ENCODE measurements around the gene OVOL3.
A peak's percentile ranks its signal among the peaks of the same experiment; 100 is the strongest.
"Not testable (repeated sequence)": the region's sequence is repeated elsewhere in the genome, so short reads cannot be mapped to it uniquely, and the experiment has no call there.

Gene OVOL3

DNA sequence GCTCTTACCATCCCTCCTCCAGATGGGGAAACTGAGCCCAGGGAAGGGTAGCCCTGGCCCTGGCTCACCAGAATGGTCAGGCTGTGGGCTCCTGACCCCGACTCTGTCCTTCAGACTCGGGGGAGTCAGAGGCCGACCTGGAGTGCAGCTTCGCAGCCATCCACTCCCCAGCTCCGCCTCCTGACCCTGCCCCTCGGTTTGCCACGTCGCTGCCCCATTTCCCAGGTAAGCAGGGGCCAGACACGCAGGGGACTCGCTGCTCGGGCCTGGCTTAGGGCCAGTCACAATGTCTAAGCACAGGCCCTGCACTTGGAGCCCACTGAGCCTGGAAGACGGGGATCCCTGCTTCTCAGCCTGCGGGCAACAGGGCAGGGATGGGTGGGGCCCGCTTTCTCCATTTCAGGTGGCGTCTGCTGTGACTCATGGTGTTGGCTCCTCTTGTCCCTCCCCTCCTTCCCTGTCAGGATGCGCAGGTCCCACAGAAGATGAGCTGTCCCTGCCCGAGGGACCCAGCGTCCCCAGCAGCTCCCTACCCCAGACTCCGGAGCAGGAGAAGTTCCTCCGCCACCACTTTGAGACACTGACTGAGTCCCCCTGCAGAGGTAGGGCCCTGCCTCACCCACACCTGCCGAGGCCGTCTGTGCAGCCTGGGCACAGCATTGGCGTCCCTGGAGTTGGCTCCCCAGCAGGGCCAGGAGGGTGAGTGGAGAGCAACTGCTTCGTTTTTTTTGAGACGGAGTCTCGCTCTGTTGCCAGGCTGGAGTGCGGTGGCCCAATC is 9.2 kb upstream of the OVOL3 start:
- DNase-seq: no peak

DNA sequence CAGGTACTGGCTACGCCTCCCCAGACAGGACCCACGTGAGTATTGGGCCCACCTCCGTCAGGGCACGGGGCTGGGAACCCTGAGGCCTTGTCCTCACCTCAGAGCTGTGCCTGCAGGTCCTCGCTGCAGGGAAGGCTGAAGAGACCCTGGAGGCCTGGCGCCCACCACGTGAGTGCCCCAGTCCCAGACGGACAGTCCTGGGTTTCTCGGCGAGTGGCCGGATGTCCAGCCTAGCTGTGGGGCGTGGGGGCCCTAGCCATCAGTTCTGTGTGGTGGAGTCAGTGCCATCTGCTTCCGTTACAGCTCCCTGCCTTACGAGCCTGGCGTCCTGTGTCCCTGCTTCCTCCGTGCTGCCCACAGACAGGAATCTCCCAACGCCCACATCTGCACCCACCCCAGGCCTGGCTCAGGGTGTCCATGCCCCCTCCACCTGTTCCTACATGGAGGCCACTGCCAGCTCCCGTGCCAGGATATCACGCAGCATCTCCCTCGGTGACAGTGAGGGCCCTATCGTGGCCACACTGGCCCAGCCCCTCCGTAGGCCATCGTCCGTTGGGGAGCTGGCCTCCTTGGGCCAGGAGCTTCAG is 7.8 kb upstream of the OVOL3 start:
- DNase-seq: no peak

DNA sequence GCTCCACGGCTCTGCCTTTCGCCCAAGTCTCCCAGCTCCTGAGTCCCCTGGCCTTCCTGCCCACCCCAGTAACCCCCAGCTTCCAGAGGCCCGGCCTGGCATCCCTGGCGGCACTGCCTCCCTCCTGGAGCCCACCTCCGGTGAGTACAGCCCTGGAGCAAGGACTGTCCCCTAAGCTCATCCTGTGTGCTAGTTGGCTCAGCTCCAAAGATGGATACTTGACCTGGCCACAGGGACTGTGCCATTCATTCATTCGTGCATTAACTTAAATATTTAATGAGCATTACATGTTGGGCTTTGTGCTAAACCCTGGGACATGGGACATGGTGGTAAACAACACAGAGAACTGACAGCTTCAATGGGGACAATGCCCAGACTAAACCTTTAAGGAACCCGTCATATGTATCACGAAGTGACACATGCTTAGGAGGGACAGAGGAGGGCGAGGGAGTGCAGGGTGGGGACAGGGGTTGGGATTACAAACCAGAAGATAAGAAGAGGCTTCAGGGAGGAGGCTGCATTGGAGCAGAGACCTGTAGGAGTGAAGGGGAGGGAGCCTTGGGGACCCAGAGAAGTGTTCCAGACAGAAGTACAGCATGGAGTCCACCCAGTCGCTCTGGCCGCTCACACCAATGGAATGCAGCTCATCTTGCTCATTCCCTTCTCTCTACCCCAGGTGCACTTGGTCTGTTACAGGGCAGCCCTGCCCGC is 6.9 kb upstream of the OVOL3 start:
- no peak for DNase-seq

DNA sequence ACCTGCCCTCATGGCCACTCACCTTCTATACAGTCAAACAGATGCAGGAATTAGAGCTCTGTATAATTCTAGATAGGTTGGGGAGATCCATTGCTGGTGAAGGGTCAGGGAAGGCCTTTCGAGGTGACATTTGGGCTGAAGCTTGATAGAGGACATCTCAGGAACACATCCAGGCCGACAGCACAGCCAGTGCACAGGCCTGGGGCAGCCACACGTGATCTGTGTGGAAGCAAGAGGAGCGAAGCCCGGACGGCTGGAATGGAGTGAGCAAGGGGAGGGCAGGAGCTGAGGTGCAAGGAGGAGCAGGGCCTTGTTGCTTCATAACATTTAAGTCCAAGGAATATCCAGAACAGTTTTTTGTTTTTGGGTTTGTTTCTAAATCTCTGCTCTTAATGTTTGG is 4.5 kb upstream of the OVOL3 start:
- DNase-seq: no peak

DNA sequence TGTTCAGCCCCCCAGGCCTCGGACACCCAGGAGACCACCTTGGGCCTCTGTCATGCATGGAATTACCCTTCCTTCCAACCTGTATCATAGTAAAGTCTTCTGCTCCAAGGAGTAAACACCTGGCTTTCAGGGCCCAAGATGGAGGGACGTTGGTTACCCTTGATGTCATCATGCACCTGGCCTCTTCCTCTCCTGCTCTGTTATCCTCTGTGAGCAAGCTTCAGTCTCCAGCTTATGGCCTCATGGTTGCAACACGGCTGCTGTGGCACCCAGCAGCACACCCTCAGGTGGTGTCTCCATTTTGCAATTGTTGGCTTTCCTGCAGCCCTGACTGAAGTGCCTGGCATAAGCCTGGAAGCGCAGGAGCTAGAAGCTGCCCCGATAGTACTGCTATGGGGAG is 4.0 kb upstream of the OVOL3 start:
- DNase-seq: no peak

DNA sequence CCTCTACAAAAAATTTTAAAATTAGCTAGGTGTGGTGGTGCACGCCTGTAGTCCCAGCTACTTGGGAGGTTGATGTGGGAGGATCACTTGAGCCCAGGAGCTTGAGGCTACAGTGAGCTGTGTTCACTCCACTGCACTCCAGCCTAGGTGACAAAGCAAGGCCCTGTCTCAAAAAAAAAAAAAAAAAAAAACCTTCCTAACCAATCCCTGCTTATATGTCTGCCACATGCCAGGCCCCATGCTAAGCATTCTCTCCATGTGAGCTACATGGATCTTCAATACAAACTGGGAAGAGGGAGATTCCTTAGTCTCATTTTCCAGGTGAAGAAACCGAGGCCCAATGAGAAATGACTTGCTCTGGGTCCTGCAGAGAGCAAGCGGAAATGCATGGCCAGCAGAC is 2.3 kb upstream of the OVOL3 start:
- DNase-seq: no peak

DNA sequence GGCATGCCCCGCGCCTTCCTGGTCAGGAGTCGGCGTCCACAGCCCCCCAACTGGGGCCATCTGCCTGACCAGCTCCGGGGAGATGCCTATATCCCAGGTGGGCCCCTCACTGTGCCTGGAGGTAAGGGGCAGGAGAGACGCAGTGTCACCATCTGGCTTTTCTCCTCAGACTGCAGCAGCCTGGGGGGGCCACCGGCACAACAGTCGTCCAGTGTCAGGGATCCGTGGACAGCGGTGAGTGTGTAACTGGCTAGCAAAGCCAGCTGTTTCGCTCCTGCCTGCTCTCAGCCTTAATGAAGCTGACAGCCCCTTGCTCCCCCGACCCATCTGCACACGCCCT is 227 bp downstream of the OVOL3 start:
- no peak for DNase-seq

DNA sequence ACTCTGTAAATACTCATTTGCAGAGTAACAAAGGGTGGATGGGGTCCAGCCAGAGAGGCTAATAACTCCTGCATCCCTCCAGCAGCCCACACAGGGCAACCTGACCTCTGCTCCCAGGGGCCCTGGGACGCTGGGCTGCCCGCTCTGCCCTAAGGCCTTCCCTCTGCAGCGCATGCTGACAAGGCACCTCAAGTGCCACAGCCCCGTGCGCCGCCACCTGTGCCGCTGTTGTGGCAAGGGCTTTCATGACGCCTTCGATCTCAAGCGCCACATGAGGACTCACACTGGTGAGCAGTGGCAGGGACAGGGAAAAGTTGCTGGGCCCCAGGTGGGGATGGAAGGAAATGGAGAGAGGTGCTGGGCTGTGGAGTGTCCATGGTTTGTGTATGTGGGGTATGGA is 1.7 kb downstream of the OVOL3 start:
- DNase-seq: no peak

DNA sequence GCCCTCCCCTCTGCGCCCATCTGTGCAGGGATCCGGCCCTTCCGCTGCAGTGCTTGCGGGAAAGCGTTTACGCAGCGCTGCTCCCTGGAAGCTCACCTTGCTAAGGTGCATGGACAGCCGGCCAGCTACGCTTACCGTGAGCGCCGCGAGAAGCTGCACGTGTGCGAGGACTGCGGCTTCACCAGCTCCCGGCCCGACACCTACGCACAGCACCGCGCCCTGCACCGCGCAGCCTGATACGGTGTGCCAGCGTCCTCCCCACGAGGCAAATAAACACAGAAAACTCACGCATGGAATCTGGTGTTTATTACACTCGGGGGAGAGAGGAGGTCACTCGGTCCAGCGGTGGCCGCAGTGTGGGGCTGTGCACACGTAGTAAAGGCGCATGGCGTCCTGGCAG is 2.5 kb downstream of the OVOL3 start:
- DNase-seq: no peak

DNA sequence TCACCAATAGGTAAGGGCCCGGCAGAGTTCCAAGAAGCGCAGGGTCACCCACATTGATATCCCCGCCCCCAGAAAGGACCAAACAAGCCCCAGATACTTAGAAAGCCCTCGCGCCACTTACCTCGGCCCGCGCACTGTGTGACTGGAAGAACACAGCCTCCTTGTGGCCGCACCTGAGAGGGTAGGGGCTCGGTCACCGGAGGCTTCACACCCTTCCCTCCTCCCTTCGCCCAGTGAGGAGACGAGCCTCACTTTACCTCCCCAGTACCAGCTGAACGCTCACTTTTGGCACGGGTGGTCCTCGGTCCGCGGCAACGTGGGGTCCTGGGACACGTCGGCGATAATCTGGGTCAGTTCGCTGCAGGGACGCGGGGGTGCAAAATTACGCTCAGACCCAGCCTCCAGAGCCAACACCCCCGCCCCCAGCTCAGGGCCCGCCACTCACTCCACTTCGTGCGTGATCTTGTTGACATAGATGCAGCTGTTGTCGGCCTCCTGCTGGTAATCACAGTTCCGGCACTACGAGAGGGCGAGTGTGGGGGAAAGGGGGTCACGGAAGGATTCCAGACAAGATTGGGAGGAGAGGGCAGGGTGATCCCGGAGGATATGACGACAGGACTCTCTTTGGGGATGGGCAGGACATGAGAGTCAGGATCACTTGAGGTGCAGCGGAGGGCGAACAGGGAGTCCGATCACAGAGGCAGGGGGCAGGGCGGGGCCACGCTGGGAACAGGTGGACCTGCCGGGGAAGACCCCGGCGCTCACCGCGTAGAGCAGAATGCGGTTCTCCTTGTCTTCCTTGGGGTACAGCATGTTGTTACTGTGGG is 3.2 kb downstream of the OVOL3 start:
- peak; percentile 42 for DNase-seq

DNA sequence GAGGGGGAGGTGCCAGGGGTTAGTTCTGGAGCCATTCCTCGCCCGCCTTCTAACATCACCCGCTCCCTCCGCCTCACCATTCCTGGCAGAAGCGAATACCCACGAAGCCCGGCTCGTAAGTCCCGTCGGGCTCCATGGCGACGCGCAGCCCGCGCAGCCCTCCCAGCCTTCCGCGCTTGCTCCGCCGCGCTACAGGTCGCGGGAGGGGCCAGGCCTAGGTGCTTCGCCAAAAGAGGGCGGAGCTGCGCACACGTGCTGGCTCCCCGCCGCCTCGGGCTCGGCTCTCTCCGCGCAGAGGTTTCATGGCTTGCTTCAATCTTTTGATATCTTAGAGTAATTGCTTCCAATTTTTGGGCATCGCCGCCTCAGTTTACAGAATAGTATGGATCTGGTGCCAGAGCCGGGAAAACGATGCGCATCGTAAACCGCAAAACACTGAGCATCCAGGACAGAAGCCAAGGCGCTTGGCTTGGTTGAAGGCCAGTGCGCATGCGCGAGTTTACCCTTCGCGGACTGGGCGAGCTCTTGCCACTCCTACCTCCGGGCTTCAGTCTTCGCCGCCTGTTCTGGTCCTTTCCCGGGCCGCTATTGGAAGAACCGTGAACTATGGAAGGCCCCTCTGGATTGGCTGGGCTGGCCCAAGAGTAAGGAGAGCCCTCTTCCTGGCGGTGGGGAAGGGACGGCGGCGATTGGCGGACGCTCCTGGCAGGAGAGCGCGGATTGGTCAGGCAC is 3.9 kb downstream of the OVOL3 start, which contains the start of gene POLR2I:
Gene POLR2I (minus strand): TSS at position 155 of the 732 bp plus-strand sequence. CDS start 19 bp downstream, at position 136.
- DNase-seq: peak; percentile 100

DNA sequence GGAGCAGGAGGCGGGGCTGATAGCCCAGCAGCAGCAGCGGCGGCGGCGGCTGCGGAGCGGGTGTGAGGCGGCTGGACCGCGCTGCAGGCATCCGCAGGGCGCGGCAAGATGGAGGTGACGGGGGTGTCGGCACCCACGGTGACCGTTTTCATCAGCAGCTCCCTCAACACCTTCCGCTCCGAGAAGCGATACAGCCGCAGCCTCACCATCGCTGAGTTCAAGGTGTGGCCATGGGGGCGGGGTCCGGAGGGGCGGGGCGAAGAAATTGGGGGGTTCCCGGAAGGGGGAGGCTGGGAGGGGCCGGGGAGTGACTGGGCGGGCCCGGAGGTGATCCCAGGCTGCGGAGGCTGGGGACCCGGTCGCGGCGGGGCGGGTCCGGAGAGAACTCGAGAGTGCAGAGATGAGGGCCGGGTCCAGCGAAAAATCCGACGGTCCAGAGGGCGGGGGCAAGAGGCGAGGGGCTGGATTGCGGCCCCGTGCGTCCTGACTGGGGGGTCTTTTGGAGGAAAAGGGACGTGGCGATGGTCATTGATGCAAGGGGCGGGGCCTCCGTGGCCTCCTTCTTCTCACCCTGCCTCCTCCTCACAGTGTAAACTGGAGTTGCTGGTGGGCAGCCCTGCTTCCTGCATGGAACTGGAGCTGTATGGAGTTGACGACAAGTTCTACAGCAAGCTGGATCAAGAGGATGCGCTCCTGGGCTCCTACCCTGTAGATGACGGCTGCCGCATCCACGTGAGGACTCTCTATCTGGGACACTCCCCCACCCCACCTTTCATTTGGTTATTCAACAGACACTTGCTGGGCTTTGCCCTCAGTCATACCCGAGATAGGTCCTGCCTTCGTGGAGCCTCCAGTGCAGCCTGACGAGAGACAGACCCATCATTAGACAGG is 4.8 kb downstream of the OVOL3 start, which contains the start of gene TBCB:
Gene TBCB (plus strand): TSS at position 16 of the 891 bp plus-strand sequence. CDS start 93 bp downstream, at position 109.
- DNase-seq: peak; percentile 49

DNA sequence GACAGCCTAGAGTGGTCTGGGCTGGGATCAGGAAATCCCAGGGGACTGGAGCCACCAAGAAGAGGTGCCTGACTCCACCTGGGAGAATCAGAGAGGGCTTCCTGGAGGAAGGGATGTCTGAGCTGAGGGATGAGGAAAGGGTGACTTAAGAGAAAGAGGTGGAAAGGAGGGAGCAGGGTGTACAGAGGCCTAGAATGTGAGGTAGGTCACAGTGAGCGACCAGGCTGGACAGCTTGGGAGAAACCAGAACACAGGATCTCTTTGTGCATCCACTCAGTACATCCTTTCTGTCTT is 5.3 kb downstream of the OVOL3 start:
- DNase-seq: no peak

DNA sequence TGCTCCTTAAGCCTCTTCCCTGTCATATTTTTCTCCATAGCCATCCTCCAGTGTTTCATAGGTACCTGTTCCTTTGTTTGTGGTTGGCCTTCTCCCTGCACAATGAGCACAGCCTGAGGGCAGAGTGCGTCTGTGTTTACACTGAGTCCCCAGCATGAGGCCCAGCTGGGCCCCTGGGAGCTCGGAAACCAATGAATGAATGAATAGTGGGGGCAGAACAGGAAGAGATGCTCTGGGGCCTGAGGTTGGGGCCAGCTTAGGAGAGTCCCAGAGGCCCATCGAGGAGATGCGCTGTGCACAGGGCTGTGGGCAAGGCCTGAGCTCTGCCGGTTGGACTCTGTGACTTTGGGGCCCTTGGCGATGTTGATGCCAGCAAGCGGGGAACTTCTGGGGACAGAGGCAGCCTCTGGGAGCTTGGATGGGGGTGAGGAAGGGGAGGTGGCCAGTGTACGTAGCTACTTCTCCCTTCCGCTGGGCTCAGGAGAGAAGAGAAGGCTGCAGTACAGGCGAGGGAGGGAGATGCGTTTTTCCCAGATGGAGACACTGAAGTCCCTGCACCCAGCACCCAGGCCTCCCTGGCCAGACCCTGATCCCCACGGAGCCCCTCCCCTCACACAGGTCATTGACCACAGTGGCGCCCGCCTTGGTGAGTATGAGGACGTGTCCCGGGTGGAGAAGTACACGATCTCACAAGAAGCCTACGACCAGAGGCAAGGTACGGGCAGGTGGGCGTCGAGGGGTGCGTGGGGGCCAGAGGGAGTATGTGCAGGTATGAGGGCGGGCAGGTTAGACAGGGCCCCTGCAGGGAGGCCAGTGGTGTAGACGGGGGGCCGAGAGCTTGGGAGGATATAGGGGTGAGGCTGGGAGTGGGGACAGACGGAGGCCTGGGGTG is 9.4 kb downstream of the OVOL3 start:
- peak; percentile 74 for DNase-seq

DNA sequence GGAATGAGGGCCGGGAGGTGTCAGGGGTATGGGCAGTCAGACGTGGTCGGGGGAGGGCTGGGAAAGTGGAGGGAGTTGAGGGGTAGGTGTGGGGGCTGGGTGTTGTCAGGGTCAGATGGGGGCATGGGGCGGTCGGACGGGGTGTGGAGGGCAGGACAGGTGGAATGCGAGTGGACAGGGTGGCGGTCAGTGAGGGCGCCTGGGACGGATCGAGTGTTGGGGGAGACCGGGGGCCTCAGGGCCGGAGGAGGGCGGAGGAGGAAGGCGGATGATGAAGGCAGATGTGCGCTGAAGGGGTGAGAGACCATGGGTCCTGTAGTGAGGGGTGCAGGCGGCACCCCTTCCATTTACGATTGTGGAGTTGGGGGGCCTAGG is 10.0 kb downstream of the OVOL3 start:
- DNase-seq: no peak

DNA sequence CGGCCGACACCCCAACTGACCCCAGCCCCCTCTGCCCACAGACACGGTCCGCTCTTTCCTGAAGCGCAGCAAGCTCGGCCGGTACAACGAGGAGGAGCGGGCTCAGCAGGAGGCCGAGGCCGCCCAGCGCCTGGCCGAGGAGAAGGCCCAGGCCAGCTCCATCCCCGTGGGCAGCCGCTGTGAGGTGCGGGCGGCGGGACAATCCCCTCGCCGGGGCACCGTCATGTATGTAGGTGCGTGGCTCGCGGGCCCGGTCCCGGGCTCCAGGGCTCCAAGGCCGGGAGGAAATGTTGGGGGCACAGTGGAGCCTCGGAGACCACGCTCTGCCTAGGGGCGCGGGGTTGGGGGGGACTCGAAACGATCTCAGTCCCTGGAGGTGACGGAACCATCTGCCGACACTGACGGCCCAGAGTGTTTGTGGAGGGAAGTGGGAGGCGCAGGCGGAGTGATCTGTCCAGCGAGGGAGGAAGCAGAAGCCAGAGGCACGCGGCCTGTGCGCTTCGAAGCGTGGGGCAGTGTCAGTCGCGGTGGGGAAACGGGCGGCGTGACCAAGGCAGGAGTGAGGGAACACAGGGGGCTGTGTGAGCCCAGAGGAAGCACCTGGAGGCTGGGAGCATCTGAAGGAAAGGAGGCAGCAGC is 10.7 kb downstream of the OVOL3 start:
- DNase-seq: no peak

DNA sequence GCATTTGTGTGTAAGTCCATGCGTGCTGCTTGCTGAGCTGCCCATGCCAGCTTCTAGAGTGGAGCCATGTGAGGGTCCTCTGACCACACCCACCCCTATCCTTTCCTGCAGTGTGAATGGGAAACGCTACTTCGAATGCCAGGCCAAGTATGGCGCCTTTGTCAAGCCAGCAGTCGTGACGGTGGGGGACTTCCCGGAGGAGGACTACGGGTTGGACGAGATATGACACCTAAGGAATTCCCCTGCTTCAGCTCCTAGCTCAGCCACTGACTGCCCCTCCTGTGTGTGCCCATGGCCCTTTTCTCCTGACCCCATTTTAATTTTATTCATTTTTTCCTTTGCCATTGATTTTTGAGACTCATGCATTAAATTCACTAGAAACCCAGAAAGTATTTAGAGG is 14.6 kb downstream of the OVOL3 start:
- no peak for DNase-seq

DNA sequence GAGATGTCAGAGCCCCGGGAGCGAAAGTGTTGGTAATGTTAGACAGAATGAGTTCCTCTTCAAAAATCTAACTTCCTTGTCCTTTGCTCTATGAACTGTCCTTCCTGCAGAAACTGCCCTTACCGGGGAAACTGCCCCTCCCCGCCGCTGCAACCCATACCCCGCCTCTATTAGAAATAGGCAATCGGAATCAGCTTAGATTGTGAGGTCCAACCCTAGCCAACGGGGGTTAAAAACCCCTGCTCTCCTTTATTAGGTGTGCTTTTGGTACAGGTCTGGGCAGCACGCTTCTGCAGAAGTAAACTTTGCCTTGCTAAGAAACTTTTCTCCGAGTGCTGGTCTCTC is 17.4 kb downstream of the OVOL3 start:
- DNase-seq: no peak

DNA sequence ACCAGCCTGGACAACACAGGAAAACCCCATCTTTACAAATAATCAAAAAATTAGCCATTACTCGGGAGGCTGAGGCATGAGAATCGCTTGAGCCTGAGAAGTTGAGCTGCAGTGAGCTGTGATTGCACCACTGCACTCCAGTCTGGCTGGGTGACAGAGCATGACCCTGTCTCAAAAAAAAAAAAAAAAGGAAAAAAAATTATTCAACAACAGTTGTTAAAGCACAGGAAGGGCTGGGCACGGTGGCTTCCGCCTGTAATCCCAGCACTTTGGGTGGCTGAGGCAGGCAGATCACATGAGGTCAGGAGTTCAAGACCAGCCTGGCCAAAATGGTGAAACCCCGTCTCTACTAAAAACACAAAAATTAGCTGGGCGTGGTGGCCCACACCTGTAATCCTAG is 20.3 kb downstream of the OVOL3 start:
- not testable (repeated sequence) for DNase-seq

DNA sequence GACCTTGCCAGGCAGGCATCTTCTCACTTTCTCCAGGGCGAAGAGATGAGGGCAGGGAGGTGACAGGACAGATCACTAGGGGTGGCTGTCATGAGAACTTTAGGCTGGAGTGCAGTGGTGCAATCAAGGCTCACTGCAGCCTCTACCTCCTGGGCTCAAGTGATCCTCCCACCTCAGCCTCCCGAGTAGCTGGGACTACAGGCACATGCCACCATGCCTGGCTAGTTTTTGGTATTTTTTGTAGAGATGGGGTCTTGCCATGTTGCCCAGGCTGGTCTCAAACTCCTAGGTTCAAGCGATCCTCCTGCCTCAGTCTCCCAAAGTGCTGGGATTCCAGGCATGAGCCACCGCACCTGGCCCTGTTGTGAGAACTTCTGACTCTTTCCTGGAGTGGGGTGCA is 23.9 kb downstream of the OVOL3 start:
- DNase-seq: not testable (repeated sequence)
